ENCODE measurements around the gene OR6X1. TPM values are rescaled to one million over a fixed set of nuclear protein-coding genes. Genes with fewer than 3 reads are reported as not detected.
"Not testable (repeated sequence)": the region's sequence is repeated elsewhere in the genome, so short reads cannot be mapped to it uniquely, and the experiment has no call there.

Gene OR6X1
- total RNA-seq, 6 experiments from 2014 or later, result not detected

GRCh38 chr11:123755344-123755743 lies 1.0 kb upstream of the OR6X1 start:
- DNase-seq, result no peak
- Mint-ChIP-seq H3K9me3 (no peaks in the 10 kb centered on the region), H3K4me3 (no peak overlapping the region), H3K27me3 (ENCODE audit: insufficient read depth) (no peaks in the 10 kb centered on the region; the same call in 1 of the 2 replicates), H3K36me3 (ENCODE audit: low read depth) (no peaks in the 10 kb centered on the region), H3K4me1 (ENCODE audit: low read depth) (no peaks in the 10 kb centered on the region), H3K27ac (no peak overlapping the region)
- no peak for TF ChIP-seq CTCF (IDR thresholded peaks at IDR 0.05)

- no peak for DNase-seq
- H3K36me3 Mint-ChIP-seq (ENCODE audit: low read depth), result no peaks in the 10 kb centered on the region
- no peak overlapping the region for H3K4me3 Mint-ChIP-seq
- TF ChIP-seq CTCF (IDR thresholded peaks at IDR 0.05), result no peak
- H3K4me1 Mint-ChIP-seq (ENCODE audit: low read depth), result no peaks in the 10 kb centered on the region
- H3K9me3 Mint-ChIP-seq, result no peaks in the 10 kb centered on the region
- H3K27me3 Mint-ChIP-seq (ENCODE audit: insufficient read depth), result peaks cover 2% of the 10 kb centered on the region; the same call in 1 of the 2 replicates
- no peak overlapping the region for H3K27ac Mint-ChIP-seq
Measured at GRCh38 chr11:123753110-123753509, 1.2 kb downstream of the OR6X1 start.

GRCh38 chr11:123751781-123752180 lies 2.5 kb downstream of the OR6X1 start:
- Mint-ChIP-seq H3K4me3 (no peak overlapping the region), H3K27me3 (ENCODE audit: insufficient read depth) (peaks cover 2% of the 10 kb centered on the region; the same call in 1 of the 2 replicates), H3K36me3 (ENCODE audit: low read depth) (no peaks in the 10 kb centered on the region), H3K9me3 (no peaks in the 10 kb centered on the region), H3K27ac (no peak overlapping the region), H3K4me1 (ENCODE audit: low read depth) (no peaks in the 10 kb centered on the region)
- no peak for TF ChIP-seq CTCF (IDR thresholded peaks at IDR 0.05)
- no peak for DNase-seq

- not testable (repeated sequence) for H3K4me3 Mint-ChIP-seq; H3K27ac Mint-ChIP-seq; H3K9me3 Mint-ChIP-seq; H3K4me1 Mint-ChIP-seq (ENCODE audit: low read depth); H3K27me3 Mint-ChIP-seq (ENCODE audit: insufficient read depth); DNase-seq; H3K36me3 Mint-ChIP-seq (ENCODE audit: low read depth)
Measured at GRCh38 chr11:123748349-123748748, 6.0 kb downstream of the OR6X1 start.

GRCh38 chr11:123745764-123746451 lies 8.4 kb downstream of the OR6X1 start:
- Mint-ChIP-seq H3K4me1 (ENCODE audit: low read depth) (peaks cover 7% of the 10 kb centered on the region), H3K9me3 (no peaks in the 10 kb centered on the region), H3K27ac (no peak overlapping the region), H3K4me3 (no peak overlapping the region), H3K36me3 (ENCODE audit: low read depth) (no peaks in the 10 kb centered on the region), H3K27me3 (ENCODE audit: insufficient read depth) (peaks cover 10% of the 10 kb centered on the region)
- no peak for TF ChIP-seq CTCF (IDR thresholded peaks at IDR 0.05)
- no peak for DNase-seq

GRCh38 chr11:123742724-123743120 lies 11.6 kb downstream of the OR6X1 start:
- TF ChIP-seq CTCF (IDR thresholded peaks at IDR 0.05), result no peak
- H3K27ac Mint-ChIP-seq, result no peak overlapping the region
- no peak for DNase-seq

More at GRCh38 chr11:123742724-123743120, 11.6 kb downstream of the OR6X1 start:
- Mint-ChIP-seq H3K36me3 (ENCODE audit: low read depth) (peaks cover 21% of the 10 kb centered on the region), H3K4me1 (ENCODE audit: low read depth) (peaks cover 15% of the 10 kb centered on the region), H3K9me3 (no peaks in the 10 kb centered on the region), H3K4me3 (peak overlapping the region; percentile 93; the same call in 1 of the 2 replicates), H3K27me3 (ENCODE audit: insufficient read depth) (peaks cover 8% of the 10 kb centered on the region)

Data from HFFc6 (cell line).